SHP77 treated with DMSO at 0.1 percent for 48 hours (cell line): ENCODE results near the gene KCNIP1.

ENCODE experiments used
- DNase-seq: peaks from one replicate; lab custom pipeline; 2025; lab: John Stamatoyannopoulos, UW

The KCNIP1 gene

GRCh38 chr5:170508660-170509347 lies 5.0 kb downstream of the KCNIP1 start:
- no peak for DNase-seq

GRCh38 chr5:170509348-170509660 lies 5.5 kb downstream of the KCNIP1 start:
- no peak for DNase-seq

GRCh38 chr5:170510126-170510525 lies 6.3 kb downstream of the KCNIP1 start:
- DNase-seq: no peak

GRCh38 chr5:170510559-170510958 lies 6.7 kb downstream of the KCNIP1 start:
- DNase-seq: no peak

GRCh38 chr5:170511551-170512258 lies 7.9 kb downstream of the KCNIP1 start:
- no peak for DNase-seq

GRCh38 chr5:170513856-170514525 lies 10.2 kb downstream of the KCNIP1 start:
- DNase-seq: no peak

GRCh38 chr5:170517411-170517810 lies 13.6 kb downstream of the KCNIP1 start:
- DNase-seq: no peak

- DNase-seq: no peak
These were observed 14.5 kb downstream of the KCNIP1 start for GRCh38 chr5:170518277-170518676.

GRCh38 chr5:170519549-170519948 lies 15.7 kb downstream of the KCNIP1 start:
- no peak for DNase-seq

GRCh38 chr5:170520372-170520771 lies 16.6 kb downstream of the KCNIP1 start:
- no peak for DNase-seq

GRCh38 chr5:170522211-170523141 lies 18.7 kb downstream of the KCNIP1 start:
- no peak for DNase-seq

GRCh38 chr5:170523142-170523551 lies 19.3 kb downstream of the KCNIP1 start:
- DNase-seq: no peak

GRCh38 chr5:170523830-170524229 lies 20.0 kb downstream of the KCNIP1 start:
- no peak for DNase-seq

- no peak for DNase-seq
These were observed 20.8 kb downstream of the KCNIP1 start for GRCh38 chr5:170524576-170524975.

GRCh38 chr5:170525470-170526211 lies 21.8 kb downstream of the KCNIP1 start:
- DNase-seq: no peak

- DNase-seq: no peak
These were observed 24.2 kb downstream of the KCNIP1 start for GRCh38 chr5:170527991-170528390.

GRCh38 chr5:170528976-170529375 lies 25.2 kb downstream of the KCNIP1 start:
- DNase-seq: no peak

GRCh38 chr5:170532935-170533334 lies 29.1 kb downstream of the KCNIP1 start:
- DNase-seq: no peak

- no peak for DNase-seq
These were observed 29.6 kb downstream of the KCNIP1 start for GRCh38 chr5:170533383-170533782.

GRCh38 chr5:170534177-170534576 lies 30.4 kb downstream of the KCNIP1 start:
- no peak for DNase-seq

- DNase-seq: no peak
These were observed 31.1 kb downstream of the KCNIP1 start for GRCh38 chr5:170534941-170535340.
